HG03342 (cell line): ENCODE results near the gene RAC2.

Experiments used
- ATAC-seq: cut with Tn5 transposase; IDR thresholded peaks from one replicate; pipeline ENCODE4 v1.9.1; 2021; ENCODE audit warnings: mild to moderate bottlenecking, moderate library complexity; ENCODE audit not compliant: unreplicated experiment

RAC2 gene

DNA sequence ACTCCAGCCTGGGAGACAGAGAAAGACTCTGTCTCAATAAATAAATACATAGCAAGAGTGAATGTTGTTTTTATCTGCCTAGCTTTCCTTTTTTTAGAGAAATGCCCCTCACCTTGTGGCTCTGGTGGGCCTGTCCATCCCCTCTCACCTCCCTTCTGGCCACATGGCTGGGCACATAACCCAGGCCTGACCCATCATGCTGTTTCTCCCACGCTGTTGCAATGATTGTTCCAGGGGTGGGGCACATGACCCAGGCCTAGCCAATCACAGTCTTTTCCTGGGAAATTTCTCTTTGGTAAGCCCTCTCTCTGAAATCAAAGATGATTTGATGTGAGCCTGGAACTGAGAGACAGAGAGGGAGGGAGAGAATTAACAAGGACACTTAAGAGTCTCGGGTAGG is 32.7 kb upstream of the RAC2 start:
- ATAC-seq: no peak

GRCh38 chr22:37275622-37276021 is 31.6 kb upstream of the RAC2 start:
- ATAC-seq: no peak

DNA sequence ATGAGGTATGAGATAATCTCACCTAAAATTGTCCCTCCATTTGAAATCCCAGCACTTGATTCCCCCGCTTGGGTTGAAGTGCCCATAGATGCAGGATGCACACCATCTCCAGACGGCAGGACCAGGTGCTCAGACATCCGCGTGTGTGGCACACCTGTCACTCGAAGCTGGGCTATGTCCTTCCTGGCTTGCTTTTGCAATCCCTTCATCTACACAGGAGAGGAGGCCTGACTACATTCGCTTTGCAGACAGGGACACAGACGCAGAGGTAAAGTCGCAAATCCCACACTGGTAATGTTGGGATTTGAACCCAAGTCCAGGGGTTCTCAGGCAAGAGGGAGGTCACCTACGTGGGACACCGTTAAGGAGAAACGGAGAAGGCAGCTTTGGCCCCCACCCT is 31.1 kb upstream of the RAC2 start:
- ATAC-seq: no peak

GRCh38 chr22:37274380-37274862 is 30.4 kb upstream of the RAC2 start:
- peak; percentile 43 for ATAC-seq

- ATAC-seq: no peak
These were observed 29.8 kb upstream of the RAC2 start for GRCh38 chr22:37273846-37274225.

DNA sequence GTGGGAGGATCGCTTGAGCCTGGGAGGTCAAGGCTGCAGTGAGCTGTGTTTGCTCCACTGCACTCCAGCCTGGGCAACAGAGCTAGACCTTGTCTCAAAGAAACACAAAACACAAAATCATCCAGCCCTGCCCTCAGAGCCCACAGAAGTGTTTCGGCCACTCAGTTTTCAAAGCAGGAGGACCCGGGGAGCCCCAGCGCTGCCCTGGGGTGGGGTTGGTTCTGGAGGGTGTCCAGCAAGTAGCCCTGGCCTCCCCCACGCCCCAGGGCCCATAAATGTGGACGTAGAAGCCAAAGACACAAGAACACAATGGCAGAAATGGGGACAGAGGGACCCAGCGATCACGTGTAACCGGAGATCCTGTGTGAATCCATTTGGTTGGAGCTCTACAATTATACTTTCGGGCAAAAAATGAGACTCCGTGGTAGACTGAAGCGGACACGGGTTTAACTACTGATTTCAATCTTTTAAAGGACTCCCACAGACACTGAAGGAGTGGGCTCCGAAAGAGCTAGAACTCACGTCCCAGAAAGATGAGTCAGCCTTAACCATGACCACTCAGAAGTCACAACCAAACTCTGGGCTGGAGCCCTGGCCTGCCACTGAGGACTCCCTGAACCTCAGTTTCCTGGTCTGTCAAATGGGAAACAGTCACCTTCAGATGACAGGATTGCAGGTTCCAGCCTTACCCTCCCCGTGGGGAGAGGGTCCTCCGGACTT is 29.2 kb upstream of the RAC2 start:
- no peak for ATAC-seq

- no peak for ATAC-seq
These were observed 27.0 kb upstream of the RAC2 start for GRCh38 chr22:37270928-37271650.

DNA sequence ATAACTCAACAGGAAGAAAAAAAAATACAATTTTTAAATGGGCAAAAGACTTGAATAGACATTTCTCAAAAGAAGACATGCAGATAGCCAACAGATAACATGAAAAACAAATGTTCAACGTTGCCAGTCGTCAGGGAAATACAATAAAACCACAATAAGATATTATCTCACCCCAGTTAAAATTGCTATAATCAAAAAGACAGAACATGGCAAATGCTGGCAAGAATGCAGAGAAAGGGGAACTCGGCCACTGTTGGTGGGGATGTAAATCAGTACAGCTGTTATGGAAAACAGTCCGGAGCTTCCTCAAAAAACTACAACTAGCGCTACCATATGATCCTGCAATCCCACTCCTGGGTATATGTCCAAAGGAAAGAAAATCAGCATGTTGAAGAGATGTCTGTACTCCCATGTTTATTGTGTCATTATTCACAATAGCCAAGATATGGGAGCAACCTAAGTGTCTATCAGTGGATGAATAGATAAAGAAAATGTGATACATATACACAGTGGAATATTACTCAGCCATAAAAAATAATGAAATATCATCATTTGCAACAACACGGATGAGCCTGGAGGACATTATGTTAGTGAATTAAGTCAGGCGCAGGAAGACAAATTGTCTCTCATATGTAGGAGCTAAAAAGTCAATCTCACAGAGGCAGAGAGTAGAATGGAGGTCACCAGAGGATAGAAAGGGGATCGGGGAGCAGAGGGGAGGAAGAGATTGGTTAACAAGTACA is 26.0 kb upstream of the RAC2 start:
- no peak for ATAC-seq

DNA sequence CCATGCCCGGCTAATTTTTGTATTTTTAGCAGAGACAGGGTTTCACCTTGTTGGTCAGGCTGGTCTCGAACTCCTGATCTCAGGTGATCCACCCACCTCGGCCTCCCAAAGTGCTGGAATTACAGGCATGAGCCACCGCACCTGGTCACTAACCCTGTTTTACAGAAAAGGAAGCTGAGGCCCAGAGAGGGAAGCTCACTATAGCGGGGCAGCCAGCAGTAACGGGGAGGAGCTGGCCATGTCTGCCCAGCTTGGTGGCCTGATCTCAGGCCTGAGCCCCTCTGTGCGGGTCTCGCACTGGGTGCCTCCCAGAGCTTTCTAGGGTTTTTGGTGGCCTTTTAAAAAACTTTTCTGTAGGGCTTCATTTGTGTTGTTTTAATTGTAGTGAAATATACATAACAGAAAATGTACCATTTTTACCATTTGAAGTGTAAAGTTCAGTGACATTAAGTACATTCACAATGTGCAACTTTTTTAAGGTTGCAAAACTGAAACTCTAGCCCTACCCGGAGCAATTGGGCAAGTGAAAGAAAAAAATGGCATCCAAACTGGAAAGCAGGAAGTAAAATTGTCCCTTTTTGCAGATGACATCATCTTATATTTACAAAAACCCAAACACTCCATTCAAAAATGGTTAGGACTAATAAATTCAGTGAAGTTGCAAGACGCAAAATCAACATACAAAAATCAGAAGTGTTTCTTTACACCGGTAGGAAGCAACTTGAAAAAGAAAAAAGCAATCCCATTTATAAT is 23.8 kb upstream of the RAC2 start:
- no peak for ATAC-seq

- peak; percentile 71 for ATAC-seq
These were observed 23.1 kb upstream of the RAC2 start for GRCh38 chr22:37267135-37267587.

GRCh38 chr22:37266581-37267134 is 22.6 kb upstream of the RAC2 start:
- no peak for ATAC-seq

DNA sequence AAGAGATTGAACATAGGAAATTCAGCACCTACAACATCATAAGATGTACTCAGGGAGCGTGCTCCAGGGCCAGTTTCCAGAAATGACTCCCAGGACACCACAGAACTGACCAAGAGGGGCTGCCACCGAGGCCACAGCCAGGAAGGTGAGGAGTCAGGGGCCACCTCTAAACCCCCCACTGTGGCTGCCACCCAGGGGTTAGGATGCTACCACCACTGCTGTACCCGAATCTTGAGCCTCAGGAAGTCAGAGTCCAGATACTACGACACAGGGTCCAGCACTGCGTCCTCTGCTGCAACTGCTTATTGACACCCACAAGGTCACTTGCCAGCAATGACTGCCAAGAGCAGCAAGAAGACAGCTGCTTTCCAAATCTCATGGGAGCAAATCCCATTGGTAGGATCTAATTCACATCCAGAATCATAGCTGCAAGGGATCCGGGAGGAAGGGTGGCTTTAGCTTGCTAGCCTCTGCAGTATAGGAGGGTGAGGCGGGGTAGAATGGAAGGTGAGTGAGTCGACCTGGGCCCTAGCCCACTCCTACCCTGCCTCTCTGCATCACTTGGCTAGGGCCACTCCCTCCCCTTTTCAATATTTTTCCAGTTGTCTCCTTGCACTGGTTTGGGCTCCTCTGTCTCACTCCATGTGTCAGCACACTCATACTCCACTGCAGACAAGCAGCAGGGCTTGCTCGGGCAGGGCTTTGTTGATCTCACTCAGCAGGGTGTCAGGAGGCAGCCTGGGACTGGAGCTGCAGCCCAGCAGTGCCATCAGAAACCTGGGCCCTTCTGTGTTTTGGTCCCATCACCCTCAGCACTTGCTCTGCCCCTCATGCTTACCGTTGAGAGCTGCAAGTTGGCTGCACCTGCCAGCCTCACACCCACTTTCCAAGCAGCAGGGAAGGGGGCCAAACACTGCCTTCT is 20.2 kb upstream of the RAC2 start:
- no peak for ATAC-seq

GRCh38 chr22:37262346-37262745 is 18.3 kb upstream of the RAC2 start:
- no peak for ATAC-seq

DNA sequence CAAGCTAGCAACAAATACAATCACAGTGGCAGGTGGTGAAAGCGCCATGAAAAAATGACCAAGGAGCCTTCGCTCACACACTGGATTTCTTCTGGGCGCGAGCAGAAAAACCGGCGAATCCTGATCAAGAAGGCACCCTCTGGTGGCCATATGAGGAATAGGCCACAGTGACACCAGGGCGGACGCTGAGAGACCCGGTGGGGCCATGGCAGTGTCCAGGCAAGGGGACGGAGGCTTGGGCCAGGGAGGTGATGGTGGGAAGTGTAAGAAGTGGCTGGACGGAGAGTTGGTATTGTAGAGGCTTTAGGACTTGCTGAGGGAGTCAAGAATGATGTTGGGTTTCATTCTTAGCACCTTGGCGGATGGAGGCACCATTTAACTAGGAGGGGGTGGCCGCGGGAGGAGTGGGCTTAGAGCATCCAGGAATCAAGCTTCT is 16.9 kb upstream of the RAC2 start:
- no peak for ATAC-seq

DNA sequence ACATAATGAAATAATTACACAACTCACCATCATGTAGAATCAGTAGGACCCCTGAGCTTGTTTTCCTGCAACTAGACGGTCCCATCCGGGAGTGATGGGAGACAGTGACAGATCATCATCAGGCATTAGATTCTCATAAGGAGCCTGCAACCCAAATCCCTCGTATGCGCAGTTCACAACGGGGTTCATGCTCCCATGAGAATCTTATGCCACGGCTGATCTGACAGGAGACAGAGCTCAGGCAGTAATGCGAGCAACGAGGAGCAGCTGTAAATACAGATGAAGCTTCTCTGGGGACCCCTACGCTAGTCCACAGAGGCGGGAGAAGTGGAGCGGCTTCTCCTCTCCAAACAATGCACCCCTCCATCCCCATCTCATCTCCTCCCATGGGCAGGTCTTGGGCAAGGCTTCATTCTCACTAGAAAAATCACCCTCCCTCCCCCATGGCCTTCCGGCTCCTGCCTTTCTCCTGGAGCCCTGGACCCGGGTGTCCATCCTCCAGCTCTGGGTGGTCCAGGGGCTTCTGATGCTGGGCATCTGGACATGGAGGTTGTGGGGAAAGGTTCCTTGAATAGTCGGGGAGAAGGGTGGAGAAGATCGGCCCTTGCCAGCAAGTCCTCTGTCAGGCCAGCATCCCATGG is 16.2 kb upstream of the RAC2 start:
- no peak for ATAC-seq

GRCh38 chr22:37259540-37260029 is 15.5 kb upstream of the RAC2 start:
- ATAC-seq: no peak

DNA sequence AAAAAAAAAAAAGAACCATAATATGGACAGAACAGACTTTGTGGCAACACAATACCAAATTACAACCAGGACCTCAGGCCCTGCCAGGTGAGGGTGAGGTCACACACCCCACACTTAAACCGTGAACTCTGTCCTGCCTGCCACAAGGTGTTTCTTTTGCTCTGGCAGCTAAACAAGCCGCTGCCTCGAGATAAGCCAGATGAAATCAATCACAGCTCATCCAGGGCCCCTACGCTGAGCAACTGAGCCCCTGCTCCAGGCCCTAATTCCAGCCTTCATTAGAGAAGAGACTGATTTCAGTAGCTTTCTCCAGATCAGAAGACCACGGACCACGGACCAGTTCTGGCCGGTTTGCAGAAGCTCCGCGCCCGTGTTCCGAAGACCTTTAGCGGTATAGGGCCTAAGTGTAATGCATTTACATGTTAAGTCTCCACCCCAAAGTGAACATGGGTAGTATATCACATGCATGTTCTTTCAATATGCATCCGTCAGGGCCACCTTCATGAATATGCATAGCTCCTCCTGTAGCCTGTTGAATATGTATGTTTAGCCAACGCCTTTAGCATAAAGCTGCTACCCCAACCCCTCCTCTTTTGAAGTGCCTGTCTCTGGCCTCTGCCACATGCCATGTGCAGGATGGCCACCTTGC is 14.8 kb upstream of the RAC2 start:
- ATAC-seq: no peak

- ATAC-seq: no peak
These were observed 14.1 kb upstream of the RAC2 start for GRCh38 chr22:37258005-37258752.
